ENCODE results near the gene C12orf56.

DNA sequence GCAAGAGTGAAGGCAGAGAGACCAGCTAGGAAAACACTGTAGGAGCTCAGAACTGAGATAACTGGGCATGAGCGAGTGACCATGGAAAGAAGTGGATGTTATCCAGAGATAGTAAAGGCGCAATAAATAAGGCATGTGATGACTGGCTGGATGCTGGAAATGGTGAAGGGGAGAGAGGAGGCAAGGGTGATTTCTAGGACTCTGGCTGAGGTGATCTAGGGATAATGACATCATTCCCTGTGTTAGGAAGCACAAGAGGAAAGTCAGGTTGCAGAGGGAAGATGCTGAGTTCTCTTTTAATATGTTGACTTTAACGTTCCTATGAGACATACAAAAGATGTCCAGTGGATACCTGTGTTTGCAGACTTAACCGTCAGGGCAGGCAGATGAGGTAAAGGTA lies 78.7 kb downstream of the C12orf56 start:
- TF ChIP-seq, protein P1, sequence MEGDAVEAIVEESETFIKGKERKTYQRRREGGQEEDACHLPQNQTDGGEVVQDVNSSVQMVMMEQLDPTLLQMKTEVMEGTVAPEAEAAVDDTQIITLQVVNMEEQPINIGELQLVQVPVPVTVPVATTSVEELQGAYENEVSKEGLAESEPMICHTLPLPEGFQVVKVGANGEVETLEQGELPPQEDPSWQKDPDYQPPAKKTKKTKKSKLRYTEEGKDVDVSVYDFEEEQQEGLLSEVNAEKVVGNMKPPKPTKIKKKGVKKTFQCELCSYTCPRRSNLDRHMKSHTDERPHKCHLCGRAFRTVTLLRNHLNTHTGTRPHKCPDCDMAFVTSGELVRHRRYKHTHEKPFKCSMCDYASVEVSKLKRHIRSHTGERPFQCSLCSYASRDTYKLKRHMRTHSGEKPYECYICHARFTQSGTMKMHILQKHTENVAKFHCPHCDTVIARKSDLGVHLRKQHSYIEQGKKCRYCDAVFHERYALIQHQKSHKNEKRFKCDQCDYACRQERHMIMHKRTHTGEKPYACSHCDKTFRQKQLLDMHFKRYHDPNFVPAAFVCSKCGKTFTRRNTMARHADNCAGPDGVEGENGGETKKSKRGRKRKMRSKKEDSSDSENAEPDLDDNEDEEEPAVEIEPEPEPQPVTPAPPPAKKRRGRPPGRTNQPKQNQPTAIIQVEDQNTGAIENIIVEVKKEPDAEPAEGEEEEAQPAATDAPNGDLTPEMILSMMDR (IDR thresholded peaks at IDR 0.05) = no peak
- no peak for TF ChIP-seq ZFX (IDR thresholded peaks at IDR 0.05; ENCODE audit: borderline replicate concordance)

Measured in 22Rv1 (cell line).